Mucosa of descending colon (tissue), 3 donors: ENCODE results near the gene DAZAP1. TPM values are rescaled to one million over a fixed set of nuclear protein-coding genes. Genes with fewer than 3 reads are reported as not detected.

Experiments used
- ATAC-seq: fragments of 200-7000 bp; cut with Tn5 transposase; one replicate; pipeline ENCODE4 v1.9.1; 2020; ENCODE audit warnings: mild to moderate bottlenecking, moderate library complexity
- DNase-seq, 3 donors: peaks; one replicate each; pipeline ENCODE4 v3.0.0-alpha.2; 2020
- H3K36me3 ChIP-seq: fragments of 200-600 bp; one replicate; pipeline ENCODE4 v1.8.0; 2021; ENCODE audit warnings: low read depth, mild to moderate bottlenecking
- H3K4me1 ChIP-seq: fragments of 200-600 bp; one replicate; pipeline ENCODE4 v1.8.0; 2021; ENCODE audit warnings: low read depth, mild to moderate bottlenecking
- H3K4me3 ChIP-seq: fragments of 200-600 bp; one replicate; pipeline ENCODE4 v1.8.0; 2021; ENCODE audit warnings: mild to moderate bottlenecking
- H3K9me3 ChIP-seq: fragments of 200-600 bp; one replicate; pipeline ENCODE4 v1.8.0; 2021; ENCODE audit warnings: mild to moderate bottlenecking
- intact Hi-C, 2 donors: fragments of 100-400 bp; cut with DNase I in 1 of 2; cut with micrococcal nuclease in 1 of 2; formaldehyde crosslinking; loops; one replicate each; pipeline versions ENCODE4 v1.11.0 to v1.11.1; 2022; cut with DNase I, micrococcal nuclease
- total RNA-seq, 3 donors: library from RNA; stranded (reverse); fragmentation: NEBNext Ultra II Directional in 2 of 3; extraction: Animal tissue kit (Norgen Biotek cat#: 25700) in 2 of 3; gene quantifications; one replicate each; pipeline versions ENCODE4 v1.2.1 to v1.2.4, GENCODE V29; 2021 to 2023
- TF ChIP-seq, protein P1 (sequence below): fragments of 200-600 bp; IDR thresholded peaks from one replicate; pipeline ENCODE4 v1.8.0; 2022; ENCODE audit warnings: antibody characterized with exemption, mild to moderate bottlenecking
- donor health status: DM: no; HTN: no; CAD: no; lungs with moderate emphysema.
- donor health status: DM: no; HTN: no; CAD: no.
- donor health status: DM: no; HTN: yes; CAD: no.

The DAZAP1 gene
- total RNA-seq, 3 donors from 2014 or later: 117 to 123 (median 119) TPM

DNA sequence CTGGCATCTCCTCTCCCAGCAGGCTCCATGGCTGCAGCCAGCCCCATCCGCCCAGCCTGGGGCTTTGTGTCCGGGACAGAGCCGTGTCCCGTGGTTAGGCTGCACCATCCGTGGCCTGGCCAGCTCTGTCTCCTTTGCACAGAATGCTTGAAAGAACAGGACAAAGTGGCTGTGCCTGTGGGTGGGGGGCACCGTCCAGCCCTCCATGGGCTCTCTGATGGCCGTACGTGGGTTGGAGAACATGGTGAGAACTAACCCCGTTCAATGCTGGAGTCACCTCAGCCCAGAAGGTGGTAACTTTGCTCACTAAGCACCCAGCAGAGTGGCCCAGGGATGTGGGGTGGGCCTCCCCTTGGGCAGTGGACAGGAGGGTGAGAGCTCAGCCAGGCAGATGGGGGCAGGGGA is 33.6 kb downstream of the DAZAP1 start:
- H3K4me3 ChIP-seq: no peak overlapping the region
- H3K9me3 ChIP-seq: no peaks in the 10 kb centered on the region
- H3K36me3 ChIP-seq: peaks cover 9% of the 10 kb centered on the region
- intact Hi-C loops: no loop called here
- TF ChIP-seq, protein P1, sequence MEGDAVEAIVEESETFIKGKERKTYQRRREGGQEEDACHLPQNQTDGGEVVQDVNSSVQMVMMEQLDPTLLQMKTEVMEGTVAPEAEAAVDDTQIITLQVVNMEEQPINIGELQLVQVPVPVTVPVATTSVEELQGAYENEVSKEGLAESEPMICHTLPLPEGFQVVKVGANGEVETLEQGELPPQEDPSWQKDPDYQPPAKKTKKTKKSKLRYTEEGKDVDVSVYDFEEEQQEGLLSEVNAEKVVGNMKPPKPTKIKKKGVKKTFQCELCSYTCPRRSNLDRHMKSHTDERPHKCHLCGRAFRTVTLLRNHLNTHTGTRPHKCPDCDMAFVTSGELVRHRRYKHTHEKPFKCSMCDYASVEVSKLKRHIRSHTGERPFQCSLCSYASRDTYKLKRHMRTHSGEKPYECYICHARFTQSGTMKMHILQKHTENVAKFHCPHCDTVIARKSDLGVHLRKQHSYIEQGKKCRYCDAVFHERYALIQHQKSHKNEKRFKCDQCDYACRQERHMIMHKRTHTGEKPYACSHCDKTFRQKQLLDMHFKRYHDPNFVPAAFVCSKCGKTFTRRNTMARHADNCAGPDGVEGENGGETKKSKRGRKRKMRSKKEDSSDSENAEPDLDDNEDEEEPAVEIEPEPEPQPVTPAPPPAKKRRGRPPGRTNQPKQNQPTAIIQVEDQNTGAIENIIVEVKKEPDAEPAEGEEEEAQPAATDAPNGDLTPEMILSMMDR: no peak
- DNase-seq: no peak
- ATAC-seq: no peak
- peaks cover 27% of the 10 kb centered on the region for H3K4me1 ChIP-seq

DNA sequence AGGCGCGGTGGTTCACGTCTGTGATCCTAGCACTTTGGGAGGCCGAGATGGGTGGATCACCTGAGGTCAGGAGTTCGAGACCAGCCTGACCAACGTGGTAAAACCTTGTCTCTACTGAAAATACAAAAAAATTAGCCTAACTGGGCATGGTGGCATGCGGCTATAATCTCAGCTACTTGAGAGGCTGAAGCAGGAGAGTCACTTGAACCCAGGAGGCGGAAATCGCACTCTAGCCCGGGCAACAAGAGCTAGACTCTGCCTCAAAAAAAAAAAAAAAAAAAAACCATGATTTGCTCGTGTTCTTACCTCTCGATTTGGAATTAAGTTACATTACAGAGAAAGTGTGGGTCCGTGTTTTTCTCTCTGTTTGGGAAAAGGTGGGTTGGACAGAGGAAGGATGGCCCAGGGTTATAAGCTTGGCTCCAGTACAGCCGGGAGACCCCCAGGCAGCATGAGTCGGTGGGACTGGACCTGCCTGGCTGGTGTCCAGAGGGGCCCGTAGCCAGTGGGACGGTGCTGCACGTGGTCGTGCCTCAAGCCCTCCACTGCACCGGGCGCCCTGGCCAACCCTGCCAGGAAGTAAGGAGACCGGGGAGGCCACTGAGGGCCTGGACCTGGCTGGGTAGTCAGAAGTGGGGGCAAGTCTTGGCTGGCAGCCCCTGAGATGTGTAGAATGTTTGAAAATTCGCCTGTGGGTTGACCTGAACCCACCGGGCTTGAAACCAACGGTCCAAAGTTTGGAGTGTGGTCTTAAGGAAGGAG is 34.5 kb downstream of the DAZAP1 start:
- peaks cover 9% of the 10 kb centered on the region for H3K36me3 ChIP-seq
- TF ChIP-seq, protein P1: no peak
- H3K9me3 ChIP-seq: no peaks in the 10 kb centered on the region
- peak in 1 of 3 donors; percentile 52 for DNase-seq
- ATAC-seq: no peak
- H3K4me1 ChIP-seq: peaks cover 35% of the 10 kb centered on the region
- no peak overlapping the region for H3K4me3 ChIP-seq
- intact Hi-C loops: no loop called here

DNA sequence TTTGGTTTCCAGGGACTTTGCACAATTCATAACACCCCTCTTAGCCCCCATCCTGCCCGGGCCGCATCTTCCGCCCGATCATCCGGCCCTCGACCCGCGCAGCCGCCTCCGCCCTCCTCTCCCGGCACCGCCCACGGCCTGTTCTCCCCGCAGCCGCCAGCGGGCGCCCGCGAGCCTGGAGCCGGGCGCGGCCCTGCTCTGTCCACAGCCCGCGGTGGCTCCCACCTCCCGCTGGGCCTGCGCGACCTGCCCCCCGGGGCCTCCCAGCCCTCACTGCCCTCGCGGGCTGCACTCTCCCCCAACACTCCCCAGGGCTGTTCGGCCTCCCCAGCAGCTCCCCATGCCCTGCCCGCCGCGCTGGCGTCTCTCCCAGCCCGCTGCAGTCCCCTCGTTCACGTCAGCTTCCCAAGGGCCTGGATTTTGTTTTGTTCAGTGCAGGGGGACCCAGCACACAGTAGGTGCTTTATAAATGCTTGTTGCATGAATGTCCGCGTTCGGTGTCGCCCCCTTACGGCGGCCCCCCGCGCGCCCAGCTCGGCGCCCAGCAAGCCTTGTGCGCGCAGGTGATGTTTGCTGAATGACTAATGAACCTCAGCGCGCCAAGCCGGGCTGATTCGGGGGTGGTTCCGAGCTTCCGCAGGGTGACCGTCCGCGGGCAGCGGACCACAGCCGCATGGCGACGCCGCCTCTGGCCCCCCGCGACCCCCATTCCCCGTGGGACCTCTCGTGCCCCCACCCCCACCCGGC is 38.0 kb downstream of the DAZAP1 start:
- Histone ChIP-seq H3K4me1 (peaks cover 15% of the 10 kb centered on the region), H3K4me3 (no peak overlapping the region), H3K36me3 (peaks cover 9% of the 10 kb centered on the region), H3K9me3 (no peaks in the 10 kb centered on the region)
- ATAC-seq (peak; percentile 96), DNase-seq (peak; percentile 81 to 90 (median 82))
- intact Hi-C loops: no loop called here
- TF ChIP-seq, protein P1: peak; percentile 97

DNA sequence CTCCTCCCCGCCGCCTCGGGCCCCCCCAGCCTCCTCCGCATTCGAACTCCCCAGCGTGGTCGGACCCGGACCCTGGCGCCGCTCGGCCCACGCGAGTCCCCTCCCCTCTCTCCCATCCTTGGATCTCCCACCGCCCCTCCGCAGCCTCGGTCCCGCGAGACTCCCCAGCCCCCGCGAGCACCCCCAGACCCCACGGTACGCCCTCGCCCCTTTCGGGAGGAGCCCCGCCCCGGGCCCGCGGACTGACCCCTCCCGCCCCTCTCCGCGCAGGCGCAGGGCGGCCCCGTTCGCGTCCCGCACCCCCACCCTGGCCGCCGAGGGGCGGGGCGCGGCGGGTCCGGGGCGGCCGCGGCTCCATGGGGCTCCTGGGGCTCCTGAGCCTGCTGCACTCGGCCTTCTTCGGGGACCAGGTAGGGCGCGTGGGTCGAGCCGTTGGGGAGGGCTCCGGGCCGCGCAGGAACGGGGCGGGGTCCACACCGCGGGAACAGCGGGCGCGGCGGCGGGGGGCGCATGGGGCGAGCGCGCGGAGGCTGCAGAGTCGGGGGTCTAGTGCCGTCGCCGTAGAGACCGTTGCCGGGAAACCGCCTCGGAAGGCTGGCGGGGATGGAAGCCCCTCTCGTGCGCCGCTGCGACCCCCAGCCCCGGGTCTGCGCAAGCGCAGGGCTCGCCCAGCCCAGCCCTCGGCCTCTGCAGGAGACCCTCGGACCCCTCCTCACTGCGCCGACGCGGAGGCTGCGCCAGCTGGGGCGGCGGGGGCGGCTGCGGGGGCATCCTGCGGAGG is 38.7 kb downstream of the DAZAP1 start:
- intact Hi-C loops: no loop called here
- TF ChIP-seq, protein P1: no peak
- no peak for DNase-seq
- Histone ChIP-seq H3K9me3 (no peaks in the 10 kb centered on the region), H3K4me1 (peaks cover 15% of the 10 kb centered on the region), H3K4me3 (no peak overlapping the region), H3K36me3 (peaks cover 3% of the 10 kb centered on the region)
- ATAC-seq: no peak

DNA sequence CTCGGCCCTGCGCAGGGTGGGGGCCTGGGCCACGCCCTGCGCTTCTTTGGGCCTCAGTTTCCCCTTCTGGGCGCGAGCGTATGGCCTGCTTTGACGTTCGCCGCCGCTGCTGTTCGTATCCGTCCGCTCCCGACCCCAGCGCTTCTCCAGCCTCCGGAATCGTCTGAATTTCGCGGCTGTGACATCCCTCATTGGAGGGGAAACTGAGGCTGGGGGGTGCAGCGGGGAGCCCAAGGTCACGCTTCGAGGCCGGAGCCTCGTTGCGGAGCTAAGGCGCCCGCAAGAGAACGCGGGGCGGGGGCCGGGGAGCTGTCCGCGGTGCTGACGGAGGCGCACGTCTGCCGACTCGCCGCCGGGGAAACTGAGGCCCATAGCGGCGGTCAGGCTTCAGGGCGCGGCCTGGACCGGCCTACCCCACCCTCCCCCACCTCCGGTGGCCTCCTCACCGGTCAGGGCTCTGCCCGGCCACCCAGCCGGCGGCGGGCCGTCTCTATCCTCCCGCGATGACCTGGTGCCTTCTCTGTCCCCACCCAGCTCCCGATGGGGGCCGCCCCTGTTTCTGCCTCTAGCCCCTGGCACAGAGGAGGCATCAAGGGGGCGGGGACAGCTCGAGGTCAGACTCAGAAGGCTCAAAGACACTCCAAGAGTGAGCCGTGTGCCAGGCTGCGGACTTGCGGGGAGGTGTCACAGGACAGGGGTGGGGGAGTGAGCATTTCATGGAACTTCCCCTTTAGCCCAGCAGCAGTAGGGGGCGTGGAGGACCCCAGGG is 39.5 kb downstream of the DAZAP1 start:
- intact Hi-C loops: no loop called here
- H3K36me3 ChIP-seq: no peaks in the 10 kb centered on the region
- no peak for ATAC-seq
- TF ChIP-seq, protein P1: no peak
- H3K4me1 ChIP-seq: peaks cover 15% of the 10 kb centered on the region
- no peak for DNase-seq
- H3K9me3 ChIP-seq: no peaks in the 10 kb centered on the region
- no peak overlapping the region for H3K4me3 ChIP-seq
